Lower leg skin (tissue), 3 donors: ENCODE data around the gene CD274.

Source experiments
- POLR2A ChIP-seq, 2 donors: fragments of 450-650 bp; IDR thresholded peaks; one replicate each; pipeline ENCODE4 v1.6.1; 2016 to 2017; ENCODE audit warnings: antibody characterized with exemption in 2 of 2, mild to moderate bottlenecking in 1 of 2, moderate library complexity in 1 of 2
- TF ChIP-seq, protein P1 (sequence below), 3 donors: fragments of 450-650 bp; IDR thresholded peaks; one replicate each; pipeline ENCODE4 v1.5.1; 2016; ENCODE audit warnings: antibody characterized with exemption in 3 of 3, mild to moderate bottlenecking in 3 of 3, moderate library complexity in 2 of 3

DNA sequence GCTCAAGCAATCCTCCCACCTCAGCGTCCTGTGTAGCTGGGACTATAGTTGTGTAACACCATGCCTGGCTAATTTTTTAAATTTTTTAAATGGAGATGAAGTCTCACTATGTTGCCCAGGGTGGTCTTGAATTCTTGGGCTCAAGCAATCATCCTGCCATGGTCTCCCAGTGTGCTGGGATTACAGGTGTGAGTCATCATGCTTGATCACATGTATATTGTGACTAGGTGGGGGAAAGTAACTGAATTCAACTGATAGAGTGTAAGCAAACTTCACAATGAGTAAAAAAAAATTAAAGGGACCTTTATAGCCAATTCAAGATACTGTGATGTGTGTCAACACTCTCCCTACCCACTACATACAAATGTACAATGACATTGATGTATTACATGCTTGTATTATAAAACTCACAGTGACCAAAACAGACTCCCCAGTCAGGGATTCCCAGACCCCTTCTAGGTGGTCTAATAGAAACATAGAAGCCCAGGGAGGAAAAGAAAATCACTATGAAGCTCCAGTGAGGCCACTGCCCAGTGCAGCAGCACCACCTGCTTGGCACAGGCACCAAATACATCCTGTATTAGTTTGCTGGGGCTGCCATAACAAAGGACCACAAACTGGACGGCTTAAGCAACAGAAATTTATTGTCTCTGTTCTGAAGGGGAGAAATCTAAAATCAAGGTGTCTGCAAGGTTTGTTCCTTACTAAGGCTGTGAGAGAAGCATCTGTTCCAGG lies 21.4 kb upstream of the CD274 start:
- TF ChIP-seq, protein P1, sequence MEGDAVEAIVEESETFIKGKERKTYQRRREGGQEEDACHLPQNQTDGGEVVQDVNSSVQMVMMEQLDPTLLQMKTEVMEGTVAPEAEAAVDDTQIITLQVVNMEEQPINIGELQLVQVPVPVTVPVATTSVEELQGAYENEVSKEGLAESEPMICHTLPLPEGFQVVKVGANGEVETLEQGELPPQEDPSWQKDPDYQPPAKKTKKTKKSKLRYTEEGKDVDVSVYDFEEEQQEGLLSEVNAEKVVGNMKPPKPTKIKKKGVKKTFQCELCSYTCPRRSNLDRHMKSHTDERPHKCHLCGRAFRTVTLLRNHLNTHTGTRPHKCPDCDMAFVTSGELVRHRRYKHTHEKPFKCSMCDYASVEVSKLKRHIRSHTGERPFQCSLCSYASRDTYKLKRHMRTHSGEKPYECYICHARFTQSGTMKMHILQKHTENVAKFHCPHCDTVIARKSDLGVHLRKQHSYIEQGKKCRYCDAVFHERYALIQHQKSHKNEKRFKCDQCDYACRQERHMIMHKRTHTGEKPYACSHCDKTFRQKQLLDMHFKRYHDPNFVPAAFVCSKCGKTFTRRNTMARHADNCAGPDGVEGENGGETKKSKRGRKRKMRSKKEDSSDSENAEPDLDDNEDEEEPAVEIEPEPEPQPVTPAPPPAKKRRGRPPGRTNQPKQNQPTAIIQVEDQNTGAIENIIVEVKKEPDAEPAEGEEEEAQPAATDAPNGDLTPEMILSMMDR (IDR thresholded peaks at IDR 0.05), result no peak
- no peak for TF ChIP-seq POLR2A (IDR thresholded peaks at IDR 0.05)
